ENCODE results near the gene IPO11.

The IPO11 gene

DNA sequence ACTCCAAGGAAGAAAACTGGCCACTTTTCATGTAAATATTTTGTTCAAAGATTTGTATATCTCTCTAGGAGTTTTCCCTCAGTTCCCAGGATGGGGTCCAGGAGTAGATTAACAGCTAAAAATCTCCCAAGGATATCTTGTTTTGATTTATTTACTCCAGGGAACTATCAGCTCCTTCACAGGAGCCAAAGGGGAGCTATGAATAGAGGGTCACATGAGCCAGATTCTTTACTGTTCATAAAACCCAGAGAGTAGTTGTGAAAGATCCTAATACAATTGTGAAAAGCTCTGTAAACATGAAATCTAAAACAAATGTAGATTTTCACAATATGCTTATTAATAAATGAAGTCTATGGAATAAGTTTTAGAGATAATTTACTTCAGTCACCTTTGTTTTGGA is 25.7 kb upstream of the IPO11 start:
- no peak overlapping the region for H3K27ac ChIP-seq (ENCODE audit: insufficient read depth, low read depth, low read length, poor library complexity, severe bottlenecking)
- no peaks in the 10 kb centered on the region for H3K4me1 ChIP-seq (ENCODE audit: control insufficient read depth, insufficient read depth, low read length)
- no peak overlapping the region for H3K4me3 ChIP-seq (ENCODE audit: insufficient read depth, low read depth, low read length)
- peaks cover 42% of the 10 kb centered on the region for H3K36me3 ChIP-seq (ENCODE audit: control insufficient read depth, insufficient read depth, low read length)
- no peaks in the 10 kb centered on the region for H3K27me3 ChIP-seq (ENCODE audit: control insufficient read depth, insufficient read depth, low read length, poor library complexity, severe bottlenecking)
- H3K9me3 ChIP-seq (ENCODE audit: control insufficient read depth, low read length) = no peaks in the 10 kb centered on the region

DNA sequence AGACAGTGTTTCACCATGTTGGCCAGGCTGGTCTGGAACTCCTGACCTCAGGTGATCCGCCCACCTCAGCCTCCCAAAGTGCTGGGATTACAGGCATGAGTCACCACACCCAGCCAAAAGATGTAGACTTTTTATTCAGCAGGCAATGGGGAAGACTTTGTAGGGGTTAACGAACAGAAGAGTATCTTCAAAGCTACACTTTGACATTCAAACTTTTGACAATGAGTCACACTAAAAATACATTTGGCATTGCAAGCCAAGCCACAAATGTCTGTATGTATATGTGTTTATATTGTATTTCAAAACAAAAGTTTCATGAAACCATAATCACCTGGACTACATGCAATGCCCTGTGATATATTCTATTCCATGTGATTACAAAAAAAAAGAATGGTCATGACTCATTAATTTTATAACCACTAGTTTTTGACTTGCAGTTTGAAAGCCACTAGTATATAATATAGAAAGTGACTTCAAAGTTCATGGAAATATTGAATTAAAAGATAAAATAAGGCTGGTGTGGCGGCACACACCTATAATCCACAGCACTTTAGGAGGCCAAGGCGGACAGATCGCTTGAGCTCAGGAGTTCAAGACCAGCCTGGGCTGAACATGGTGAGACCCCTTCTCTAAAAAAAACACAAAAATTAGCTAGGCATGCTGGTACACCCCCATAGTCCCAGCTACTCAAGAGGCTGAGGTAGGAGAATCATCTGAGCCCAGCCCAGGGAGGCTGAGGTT is 17.2 kb upstream of the IPO11 start:
- Histone ChIP-seq H3K4me3 (ENCODE audit: insufficient read depth, low read depth, low read length) (no peak overlapping the region), H3K36me3 (ENCODE audit: control insufficient read depth, insufficient read depth, low read length) (peaks cover 4% of the 10 kb centered on the region), H3K27ac (ENCODE audit: insufficient read depth, low read depth, low read length, poor library complexity, severe bottlenecking) (no peak overlapping the region), H3K27me3 (ENCODE audit: control insufficient read depth, insufficient read depth, low read length, poor library complexity, severe bottlenecking) (no peaks in the 10 kb centered on the region), H3K9me3 (ENCODE audit: control insufficient read depth, low read length) (no peaks in the 10 kb centered on the region), H3K4me1 (ENCODE audit: control insufficient read depth, insufficient read depth, low read length) (no peaks in the 10 kb centered on the region)
- WGBS, 2 experiments = 94 to 98% methylated on average over 4 to 5 of the region's 5 CpGs

DNA sequence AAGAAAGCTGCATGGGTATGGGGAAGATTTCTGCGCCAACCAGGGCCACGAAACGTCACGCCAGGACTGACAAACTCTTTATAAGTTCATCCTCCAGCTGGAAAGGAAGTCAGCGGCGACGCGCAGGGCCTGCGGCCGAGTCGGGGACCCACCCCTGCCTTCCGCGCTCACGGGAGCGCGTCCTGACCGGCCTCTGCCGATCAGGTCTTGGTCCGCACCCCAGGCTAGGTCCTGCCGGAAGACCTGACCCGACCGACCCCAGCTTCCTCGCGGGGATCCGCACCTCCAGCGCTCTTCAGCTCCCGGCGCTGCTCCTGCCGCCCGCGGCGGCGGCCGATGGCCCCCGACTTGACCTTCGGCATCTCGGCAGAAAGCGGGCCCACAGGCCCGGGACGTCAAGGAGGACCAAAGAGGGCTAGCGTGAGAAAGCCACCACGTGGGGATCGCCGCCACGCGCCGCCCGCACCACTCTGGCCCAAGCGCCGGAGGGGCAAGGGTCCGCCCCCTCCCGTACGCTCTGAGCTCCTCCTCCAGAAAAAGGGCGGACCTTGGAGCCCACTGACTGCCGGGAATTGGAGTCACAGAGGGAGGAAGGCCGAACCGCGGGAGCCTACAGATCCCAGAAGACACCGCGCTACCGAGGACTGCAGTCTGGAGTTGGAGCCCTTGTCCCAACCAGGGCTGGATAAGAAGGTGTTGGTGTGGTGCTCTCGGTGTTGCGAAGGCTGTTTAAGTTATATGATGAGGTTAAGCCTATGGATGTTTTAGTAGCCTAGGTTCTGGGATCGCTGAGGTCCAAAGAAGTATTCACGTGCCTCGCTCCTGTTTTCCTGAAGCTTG is 8.9 kb upstream of the IPO11 start, which contains the start of gene DIMT1:
Gene DIMT1, minus strand, starts transcription at position 495 of the 840 bp plus-strand sequence. Its CDS starts 133 bp downstream, at position 362.
- Histone ChIP-seq H3K9me3 (ENCODE audit: control insufficient read depth, low read length) (no peaks in the 10 kb centered on the region), H3K36me3 (ENCODE audit: control insufficient read depth, insufficient read depth, low read length) (peaks cover under 1% of the 10 kb centered on the region), H3K4me3 (ENCODE audit: insufficient read depth, low read depth, low read length) (peak within 1 kb of the TSS; percentile 82), H3K4me1 (ENCODE audit: control insufficient read depth, insufficient read depth, low read length) (peaks cover 6% of the 10 kb centered on the region), H3K27me3 (ENCODE audit: control insufficient read depth, insufficient read depth, low read length, poor library complexity, severe bottlenecking) (no peaks in the 10 kb centered on the region), H3K27ac (ENCODE audit: insufficient read depth, low read depth, low read length, poor library complexity, severe bottlenecking) (peak within 1 kb of the TSS; percentile 97)
- 0 to 1% methylated on average over 66 of the region's 66 CpGs for WGBS, 2 experiments

DNA sequence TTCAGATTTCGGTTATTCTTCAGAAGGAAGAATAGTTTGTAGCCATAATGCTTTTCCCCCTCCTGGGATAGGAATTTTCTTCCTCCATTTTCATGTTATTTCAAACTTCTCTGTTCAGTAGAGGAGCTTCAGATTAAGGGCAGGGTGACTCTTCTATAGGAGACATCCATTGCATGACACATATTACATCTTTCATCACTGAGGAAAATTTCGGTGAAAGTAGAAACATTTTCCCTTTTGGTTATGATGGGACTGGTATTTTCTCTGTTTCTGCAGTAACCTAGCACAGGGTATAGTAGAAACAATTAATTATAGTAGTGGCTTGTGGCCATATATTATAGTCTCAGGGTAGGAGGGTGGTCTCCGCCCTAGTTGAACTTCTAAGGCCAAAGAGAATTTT is 1.1 kb downstream of the IPO11 start:
- peaks cover 7% of the 10 kb centered on the region for H3K4me1 ChIP-seq (ENCODE audit: control insufficient read depth, insufficient read depth, low read length)
- peak overlapping the region; percentile 84 for H3K4me3 ChIP-seq (ENCODE audit: insufficient read depth, low read depth, low read length)
- no peaks in the 10 kb centered on the region for H3K9me3 ChIP-seq (ENCODE audit: control insufficient read depth, low read length)
- 67 to 68% methylated on average over 3 of the region's 3 CpGs for WGBS, 2 experiments
- no peaks in the 10 kb centered on the region for H3K27me3 ChIP-seq (ENCODE audit: control insufficient read depth, insufficient read depth, low read length, poor library complexity, severe bottlenecking)
- no peaks in the 10 kb centered on the region for H3K36me3 ChIP-seq (ENCODE audit: control insufficient read depth, insufficient read depth, low read length)
- H3K27ac ChIP-seq (ENCODE audit: insufficient read depth, low read depth, low read length, poor library complexity, severe bottlenecking) = no peak overlapping the region

DNA sequence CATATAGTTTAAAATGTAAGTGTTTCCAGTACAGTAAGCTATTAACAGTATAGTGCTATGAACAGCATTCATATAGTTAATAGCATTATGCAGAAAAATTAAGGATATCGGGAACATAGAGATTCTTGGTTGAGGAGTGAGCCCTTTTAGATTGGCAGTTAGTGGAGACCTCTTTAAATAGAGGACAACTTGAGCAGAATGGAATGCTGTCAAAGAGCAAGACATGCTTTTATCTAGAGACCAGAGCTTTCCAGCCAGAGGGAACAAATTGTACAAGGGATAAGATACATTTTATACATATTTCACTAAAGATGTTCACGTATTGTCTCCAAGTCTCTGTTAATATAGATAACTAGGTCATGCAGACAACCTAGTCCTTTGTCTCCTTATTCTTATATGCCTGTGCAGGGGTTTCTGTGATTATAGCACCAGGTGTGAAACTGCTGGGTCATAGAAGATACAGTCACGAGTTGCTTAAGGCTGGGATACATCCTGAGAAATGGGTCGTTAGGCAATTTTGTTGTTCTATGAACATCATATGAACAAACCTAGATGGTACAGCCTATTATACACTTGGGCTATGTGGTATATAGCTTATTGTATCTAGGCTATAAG is 6.0 kb downstream of the IPO11 start:
- whole genome bisulfite sequencing, 2 experiments = 91 to 98% methylated on average over 3 to 4 of the region's 4 CpGs
- Histone ChIP-seq H3K27ac (ENCODE audit: insufficient read depth, low read depth, low read length, poor library complexity, severe bottlenecking) (no peak overlapping the region), H3K4me3 (ENCODE audit: insufficient read depth, low read depth, low read length) (no peak overlapping the region), H3K4me1 (ENCODE audit: control insufficient read depth, insufficient read depth, low read length) (peaks cover 6% of the 10 kb centered on the region), H3K9me3 (ENCODE audit: control insufficient read depth, low read length) (no peaks in the 10 kb centered on the region), H3K36me3 (ENCODE audit: control insufficient read depth, insufficient read depth, low read length) (no peaks in the 10 kb centered on the region), H3K27me3 (ENCODE audit: control insufficient read depth, insufficient read depth, low read length, poor library complexity, severe bottlenecking) (no peaks in the 10 kb centered on the region)

DNA sequence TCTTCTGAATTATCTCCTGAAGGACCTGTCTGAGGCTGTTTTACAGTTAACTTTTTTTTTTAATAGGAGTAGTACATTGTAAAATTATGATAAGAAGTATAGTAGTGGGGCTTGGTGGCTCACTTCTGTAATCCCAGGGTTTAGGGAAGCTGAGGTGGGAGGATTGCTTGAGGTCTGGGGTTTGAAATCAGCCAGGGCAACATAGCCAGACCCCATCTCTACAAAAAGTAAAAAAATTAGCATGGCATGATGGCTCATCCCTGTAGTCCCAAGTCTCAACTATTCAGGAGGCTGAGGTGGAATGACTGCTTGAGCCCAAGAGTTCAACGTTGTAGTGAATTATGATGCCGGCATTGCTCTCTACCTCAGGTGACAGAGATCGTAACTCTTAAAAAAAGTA is 7.0 kb downstream of the IPO11 start:
- Histone ChIP-seq H3K9me3 (ENCODE audit: control insufficient read depth, low read length) (no peaks in the 10 kb centered on the region), H3K27ac (ENCODE audit: insufficient read depth, low read depth, low read length, poor library complexity, severe bottlenecking) (no peak overlapping the region), H3K36me3 (ENCODE audit: control insufficient read depth, insufficient read depth, low read length) (no peaks in the 10 kb centered on the region), H3K4me3 (ENCODE audit: insufficient read depth, low read depth, low read length) (no peak overlapping the region), H3K27me3 (ENCODE audit: control insufficient read depth, insufficient read depth, low read length, poor library complexity, severe bottlenecking) (no peaks in the 10 kb centered on the region), H3K4me1 (ENCODE audit: control insufficient read depth, insufficient read depth, low read length) (no peaks in the 10 kb centered on the region)
- WGBS, 2 experiments = 95% methylated on average over 3 of the region's 3 CpGs

DNA sequence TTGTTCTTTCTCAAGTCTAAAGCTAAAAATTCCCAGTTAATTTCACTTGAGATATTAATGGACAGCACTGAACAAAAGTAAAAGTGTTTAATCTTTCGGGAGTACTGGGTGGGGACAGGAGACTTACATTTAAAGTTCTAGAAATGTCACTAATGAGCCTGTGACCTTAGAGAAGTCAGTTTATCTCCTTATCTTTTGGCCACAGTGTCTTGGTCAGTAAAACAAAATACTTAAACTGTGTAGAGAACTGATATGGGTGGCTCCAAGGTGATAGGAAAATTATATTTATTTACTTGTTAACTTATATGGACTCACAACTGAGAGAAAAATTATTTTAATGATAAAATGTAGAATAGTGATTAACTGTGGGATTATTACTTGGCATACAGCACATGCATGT is 8.9 kb downstream of the IPO11 start:
- no peak overlapping the region for H3K27ac ChIP-seq (ENCODE audit: insufficient read depth, low read depth, low read length, poor library complexity, severe bottlenecking)
- 89 to 92% methylated on average over 1 of the region's 1 CpG for WGBS, 2 experiments
- no peaks in the 10 kb centered on the region for H3K36me3 ChIP-seq (ENCODE audit: control insufficient read depth, insufficient read depth, low read length)
- no peaks in the 10 kb centered on the region for H3K9me3 ChIP-seq (ENCODE audit: control insufficient read depth, low read length)
- H3K4me3 ChIP-seq (ENCODE audit: insufficient read depth, low read depth, low read length) = no peak overlapping the region
- no peaks in the 10 kb centered on the region for H3K27me3 ChIP-seq (ENCODE audit: control insufficient read depth, insufficient read depth, low read length, poor library complexity, severe bottlenecking)
- H3K4me1 ChIP-seq (ENCODE audit: control insufficient read depth, insufficient read depth, low read length) = no peaks in the 10 kb centered on the region

DNA sequence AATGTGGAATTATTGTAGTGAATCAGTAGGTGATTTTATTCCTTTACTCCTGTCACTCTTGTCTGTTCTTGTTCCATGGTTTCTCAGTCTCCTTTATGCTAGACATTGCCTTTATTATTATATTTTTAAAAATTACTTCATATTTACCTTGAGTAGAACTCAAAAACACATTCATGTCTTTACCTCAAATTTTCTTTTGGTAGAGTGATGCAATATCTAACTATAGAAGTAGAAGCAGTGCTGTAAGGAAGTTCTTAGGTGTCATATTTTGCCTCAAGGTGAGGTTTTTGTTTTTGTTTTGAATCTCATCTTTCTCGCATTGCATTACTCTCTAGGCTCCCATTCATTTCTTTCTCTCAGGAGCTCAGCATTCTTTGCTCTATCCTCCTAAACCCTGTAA is 12.2 kb downstream of the IPO11 start:
- 91 to 95% methylated on average over 1 of the region's 1 CpG for WGBS, 2 experiments
- Histone ChIP-seq H3K27ac (ENCODE audit: insufficient read depth, low read depth, low read length, poor library complexity, severe bottlenecking) (no peak overlapping the region), H3K36me3 (ENCODE audit: control insufficient read depth, insufficient read depth, low read length) (no peaks in the 10 kb centered on the region), H3K9me3 (ENCODE audit: control insufficient read depth, low read length) (no peaks in the 10 kb centered on the region), H3K4me3 (ENCODE audit: insufficient read depth, low read depth, low read length) (no peak overlapping the region), H3K4me1 (ENCODE audit: control insufficient read depth, insufficient read depth, low read length) (no peaks in the 10 kb centered on the region), H3K27me3 (ENCODE audit: control insufficient read depth, insufficient read depth, low read length, poor library complexity, severe bottlenecking) (no peaks in the 10 kb centered on the region)

DNA sequence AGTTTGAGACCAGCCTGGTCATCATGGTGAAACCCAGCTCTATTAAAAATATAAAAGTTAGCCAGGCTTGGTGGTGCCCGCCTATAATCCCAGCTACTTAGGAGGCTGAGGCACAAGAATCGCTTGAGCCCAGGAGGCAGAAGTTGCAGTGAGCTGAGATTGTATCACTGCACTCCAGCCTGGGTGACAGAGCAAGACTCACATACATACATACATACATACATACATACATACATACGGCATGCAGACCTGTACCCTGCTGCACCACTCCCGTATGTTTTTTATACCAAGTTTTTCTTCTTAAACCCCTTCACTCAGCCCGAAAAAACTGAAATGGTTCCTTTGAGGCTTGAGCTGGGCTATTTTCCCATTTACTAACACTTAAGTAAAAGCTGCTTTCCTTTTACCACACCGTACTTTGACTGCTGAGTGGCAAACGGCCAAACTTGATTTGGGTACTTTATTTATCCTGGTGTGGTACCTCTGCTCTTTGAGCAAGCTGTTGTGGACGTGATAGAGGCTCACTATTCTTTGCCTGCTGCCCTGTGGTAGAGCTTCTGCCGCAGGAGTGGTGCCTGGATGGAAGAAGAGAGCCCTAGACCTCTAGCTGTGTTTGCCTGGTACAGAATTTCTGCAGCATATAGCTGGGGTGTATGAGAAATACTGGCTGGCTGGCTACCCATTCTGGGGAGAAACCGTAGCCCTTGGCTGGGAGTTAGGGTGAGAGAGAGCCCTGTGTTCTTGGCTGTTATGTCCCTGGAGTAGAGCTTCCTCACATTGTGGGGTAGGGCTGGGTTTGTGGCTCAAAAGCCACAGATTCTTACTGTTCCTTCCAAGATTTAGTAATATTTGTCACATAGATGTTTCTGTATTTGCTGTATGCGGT is 19.4 kb downstream of the IPO11 start:
- Histone ChIP-seq H3K27me3 (ENCODE audit: control insufficient read depth, insufficient read depth, low read length, poor library complexity, severe bottlenecking) (no peaks in the 10 kb centered on the region), H3K27ac (ENCODE audit: insufficient read depth, low read depth, low read length, poor library complexity, severe bottlenecking) (no peak overlapping the region), H3K36me3 (ENCODE audit: control insufficient read depth, insufficient read depth, low read length) (no peaks in the 10 kb centered on the region), H3K4me1 (ENCODE audit: control insufficient read depth, insufficient read depth, low read length) (no peaks in the 10 kb centered on the region), H3K4me3 (ENCODE audit: insufficient read depth, low read depth, low read length) (no peak overlapping the region), H3K9me3 (ENCODE audit: control insufficient read depth, low read length) (no peaks in the 10 kb centered on the region)
- WGBS, 2 experiments = 89 to 94% methylated on average over 11 of the region's 11 CpGs
